ENCODE results near the gene C2orf68. TPM values are rescaled to one million over a fixed set of nuclear protein-coding genes. Genes with fewer than 3 reads are reported as not detected.

C2orf68 gene
- polyA plus RNA-seq, 3 donors: 24.2 to 32.9 (median 30.7) TPM

- peaks cover 63% of the 10 kb centered on the region for H3K79me2 ChIP-seq (ENCODE audit: insufficient read depth, low read length)
- no peak overlapping the region for H2AFZ ChIP-seq (ENCODE audit: insufficient read depth, low read depth, low read length, poor library complexity, severe bottlenecking)
- Mint-ChIP-seq H3K4me1 (peaks cover 42% of the 10 kb centered on the region), H3K9me3 (peaks cover 0 to 2% (median 0%) of the 10 kb centered on the region in 7 donors), H3K27ac (peak overlapping the region in 4 of 7 donors; percentile 95 to 99 (median 98)), H3K27me3 (ENCODE audit: low read depth in 3 of 3) (peaks cover 0 to 8% (median 3%) of the 10 kb centered on the region in 3 donors), H3K36me3 (peaks cover 38 to 46% of the 10 kb centered on the region in 2 donors), H3K4me3 (peak overlapping the region; percentile 93 to 96)
- no peaks in the 10 kb centered on the region for H3K27me3 ChIP-seq (ENCODE audit: control insufficient read depth in 2 of 2, insufficient read depth in 2 of 2, low read length in 2 of 2)
- H3K27ac ChIP-seq (ENCODE audit: low read depth in 1 of 2, low read length in 2 of 2): peak overlapping the region in 1 of 2 donors; percentile 94
- no peak for DNase-seq
- H3K4me1 ChIP-seq (ENCODE audit: control insufficient read depth in 1 of 2, insufficient read depth in 2 of 2, low read length in 2 of 2): peaks cover 33 to 43% of the 10 kb centered on the region in 2 donors
- H3K9me3 ChIP-seq (replicated peaks in 1 of 2; ENCODE audit: control insufficient read depth in 1 of 2, insufficient read depth in 1 of 2, low read length in 2 of 2): no peaks in the 10 kb centered on the region
- H3K9ac ChIP-seq (ENCODE audit: insufficient read depth, low read length, poor library complexity, severe bottlenecking): peak overlapping the region; percentile 92
- intact Hi-C loops (cut with micrococcal nuclease): no loop called here
- H3K36me3 ChIP-seq (replicated peaks in 1 of 2; ENCODE audit: control insufficient read depth in 1 of 2, insufficient read depth in 2 of 2, low read length in 2 of 2): peaks cover 27 to 41% of the 10 kb centered on the region in 2 donors
- TF ChIP-seq, protein P1, sequence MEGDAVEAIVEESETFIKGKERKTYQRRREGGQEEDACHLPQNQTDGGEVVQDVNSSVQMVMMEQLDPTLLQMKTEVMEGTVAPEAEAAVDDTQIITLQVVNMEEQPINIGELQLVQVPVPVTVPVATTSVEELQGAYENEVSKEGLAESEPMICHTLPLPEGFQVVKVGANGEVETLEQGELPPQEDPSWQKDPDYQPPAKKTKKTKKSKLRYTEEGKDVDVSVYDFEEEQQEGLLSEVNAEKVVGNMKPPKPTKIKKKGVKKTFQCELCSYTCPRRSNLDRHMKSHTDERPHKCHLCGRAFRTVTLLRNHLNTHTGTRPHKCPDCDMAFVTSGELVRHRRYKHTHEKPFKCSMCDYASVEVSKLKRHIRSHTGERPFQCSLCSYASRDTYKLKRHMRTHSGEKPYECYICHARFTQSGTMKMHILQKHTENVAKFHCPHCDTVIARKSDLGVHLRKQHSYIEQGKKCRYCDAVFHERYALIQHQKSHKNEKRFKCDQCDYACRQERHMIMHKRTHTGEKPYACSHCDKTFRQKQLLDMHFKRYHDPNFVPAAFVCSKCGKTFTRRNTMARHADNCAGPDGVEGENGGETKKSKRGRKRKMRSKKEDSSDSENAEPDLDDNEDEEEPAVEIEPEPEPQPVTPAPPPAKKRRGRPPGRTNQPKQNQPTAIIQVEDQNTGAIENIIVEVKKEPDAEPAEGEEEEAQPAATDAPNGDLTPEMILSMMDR (IDR thresholded peaks at IDR 0.05): no peak
- peak overlapping the region; percentile 55 to 91 (median 89) for H3K4me3 ChIP-seq (replicated peaks in 1 of 3; ENCODE audit: low read depth in 2 of 3, low read length in 3 of 3)
- H3K4me2 ChIP-seq (replicated peaks; ENCODE audit: extremely low read depth, low read length, poor library complexity, severe bottlenecking): peak overlapping the region; percentile 88
- H4K20me1 ChIP-seq (ENCODE audit: insufficient read depth, low read length): peaks cover 45% of the 10 kb centered on the region
- no CpG with 5 or more reads among the region's 3 CpGs for WGBS (ENCODE audit: insufficient coverage)
These were observed 15.3 kb downstream of the C2orf68 start for GRCh38 chr2:85596486-85597143.

GRCh38 chr2:85596026-85596333 lies 15.9 kb downstream of the C2orf68 start:
- DNase-seq: no peak
- Histone ChIP-seq H3K9me3 (replicated peaks in 1 of 2; ENCODE audit: control insufficient read depth in 1 of 2, insufficient read depth in 1 of 2, low read length in 2 of 2) (no peaks in the 10 kb centered on the region), H3K4me1 (ENCODE audit: control insufficient read depth in 1 of 2, insufficient read depth in 2 of 2, low read length in 2 of 2) (peaks cover 36 to 43% of the 10 kb centered on the region in 2 donors), H4K20me1 (ENCODE audit: insufficient read depth, low read length) (peaks cover 42% of the 10 kb centered on the region), H3K9ac (ENCODE audit: insufficient read depth, low read length, poor library complexity, severe bottlenecking) (peak overlapping the region; percentile 92), H3K4me2 (replicated peaks; ENCODE audit: extremely low read depth, low read length, poor library complexity, severe bottlenecking) (peak overlapping the region; percentile 88), H3K27me3 (ENCODE audit: control insufficient read depth in 2 of 2, insufficient read depth in 2 of 2, low read length in 2 of 2) (no peaks in the 10 kb centered on the region), H3K36me3 (replicated peaks in 1 of 2; ENCODE audit: control insufficient read depth in 1 of 2, insufficient read depth in 2 of 2, low read length in 2 of 2) (peaks cover 27 to 41% of the 10 kb centered on the region in 2 donors), H3K79me2 (ENCODE audit: insufficient read depth, low read length) (peaks cover 64% of the 10 kb centered on the region), H3K4me3 (replicated peaks in 1 of 3; ENCODE audit: low read depth in 2 of 3, low read length in 3 of 3) (peak overlapping the region; percentile 55 to 91 (median 89)), H2AFZ (ENCODE audit: insufficient read depth, low read depth, low read length, poor library complexity, severe bottlenecking) (peak overlapping the region; percentile 92), H3K27ac (ENCODE audit: low read depth in 1 of 2, low read length in 2 of 2) (peak overlapping the region; percentile 81 to 94)
- TF ChIP-seq, protein P1 (IDR thresholded peaks at IDR 0.05): no peak
- 0% methylated on average over 7 of the region's 10 CpGs for WGBS (ENCODE audit: insufficient coverage)
- peak overlapping the region; percentile 93 to 96 for H3K4me3 Mint-ChIP-seq
- peak overlapping the region; percentile 95 to 99 (median 97) for H3K27ac Mint-ChIP-seq
- H3K27me3 Mint-ChIP-seq (ENCODE audit: low read depth in 3 of 3): peaks cover 0 to 8% (median 2%) of the 10 kb centered on the region in 3 donors
- intact Hi-C loops (cut with micrococcal nuclease): no loop called here
- peaks cover 42% of the 10 kb centered on the region for H3K4me1 Mint-ChIP-seq
- H3K9me3 Mint-ChIP-seq: peaks cover 0 to 2% (median 0%) of the 10 kb centered on the region in 7 donors
- peaks cover 41 to 50% of the 10 kb centered on the region in 2 donors for H3K36me3 Mint-ChIP-seq

Data from CD14-positive monocyte (primary cell).